BLaER1 treated with 17β-estradiol and CSF1 and Interleukin-3, amounts not matched to agents 10 nM and 100 nM (cell line): ENCODE measurements around the gene DGKI.

Experiments used
- H3K27ac ChIP-seq, 11 experiments: shearing (Covaris generic); formaldehyde crosslinking; 2 replicates each; pipeline ENCODE4 v1.8.1; 2022
- H3K27me3 ChIP-seq, 11 experiments: shearing (Covaris generic); formaldehyde crosslinking; 2 replicates each; pipeline ENCODE4 v1.8.1; 2022
- H3K36me3 ChIP-seq, 11 experiments: shearing (Covaris generic); formaldehyde crosslinking; 2 replicates each; pipeline ENCODE4 v1.8.1; 2022
- H3K4me1 ChIP-seq, 10 experiments: shearing (Covaris generic); formaldehyde crosslinking; 2 replicates each; pipeline ENCODE4 v1.8.1; 2022
- H3K4me2 ChIP-seq, 11 experiments: shearing (Covaris generic); formaldehyde crosslinking; 2 replicates each; pipeline ENCODE4 v1.8.1; 2022
- H3K4me3 ChIP-seq, 10 experiments: shearing (Covaris generic); formaldehyde crosslinking; 2 replicates each; pipeline ENCODE4 v1.8.1; 2022
- H3K9ac ChIP-seq, 11 experiments: shearing (Covaris generic); formaldehyde crosslinking; 2 replicates each; pipeline ENCODE4 v1.8.1; 2022
- H3K9me3 ChIP-seq, 11 experiments: shearing (Covaris generic); formaldehyde crosslinking; replicated peaks in 1 of 11; 2 replicates each; pipeline ENCODE4 v1.8.1; 2022
- H4K20me1 ChIP-seq, 11 experiments: shearing (Covaris generic); formaldehyde crosslinking; 2 replicates each; pipeline ENCODE4 v1.8.1; 2022
- Cebpa-rat ChIP-seq, 11 experiments: shearing (Covaris generic); IDR thresholded peaks; 2 replicates each; pipeline ENCODE4 v1.8.1; 2022

DGKI gene

GRCh38 chr7:137626469-137627067 lies 220.2 kb downstream of the DGKI start:
- Histone ChIP-seq H3K4me1 (no peaks in the 10 kb centered on the region; a peak in 1 of 20 replicates), H3K9me3 (peaks cover 0 to 24% (median 10%) of the 10 kb centered on the region in 11 experiments; a peak in 10 of 22 replicates), H3K27me3 (peaks cover 0 to 9% (median 0%) of the 10 kb centered on the region in 11 experiments; a peak in 1 of 22 replicates), H3K36me3 (no peaks in the 10 kb centered on the region), H3K9ac (no peak overlapping the region), H3K4me3 (no peak overlapping the region), H3K27ac (no peak overlapping the region), H4K20me1 (no peaks in the 10 kb centered on the region), H3K4me2 (no peak overlapping the region)
- TF ChIP-seq Cebpa-rat (IDR thresholded peaks at IDR 0.05): no peak

- Histone ChIP-seq H3K4me3 (no peak overlapping the region), H4K20me1 (no peaks in the 10 kb centered on the region), H3K27ac (no peak overlapping the region), H3K9ac (no peak overlapping the region), H3K4me1 (no peaks in the 10 kb centered on the region; a peak in 1 of 20 replicates), H3K4me2 (no peak overlapping the region), H3K27me3 (peaks cover 0 to 5% (median 0%) of the 10 kb centered on the region in 11 experiments; a peak in 1 of 22 replicates), H3K9me3 (peaks cover 0 to 24% (median 10%) of the 10 kb centered on the region in 11 experiments; a peak in 10 of 22 replicates), H3K36me3 (no peaks in the 10 kb centered on the region)
- no peak for TF ChIP-seq Cebpa-rat (IDR thresholded peaks at IDR 0.05)
These were observed 221.6 kb downstream of the DGKI start for GRCh38 chr7:137625197-137625596.

- H3K4me3 ChIP-seq: no peak overlapping the region
- H3K9ac ChIP-seq: no peak overlapping the region
- H3K4me1 ChIP-seq: no peaks in the 10 kb centered on the region
- TF ChIP-seq Cebpa-rat (IDR thresholded peaks at IDR 0.05): no peak
- no peaks in the 10 kb centered on the region for H4K20me1 ChIP-seq
- no peak overlapping the region for H3K27ac ChIP-seq
- no peaks in the 10 kb centered on the region for H3K36me3 ChIP-seq
- no peak overlapping the region for H3K4me2 ChIP-seq
- H3K9me3 ChIP-seq: no peaks in the 10 kb centered on the region
- H3K27me3 ChIP-seq: no peaks in the 10 kb centered on the region
These were observed 227.6 kb downstream of the DGKI start for GRCh38 chr7:137619181-137619580.

- H3K27ac ChIP-seq: no peak overlapping the region
- no peaks in the 10 kb centered on the region for H3K9me3 ChIP-seq
- H4K20me1 ChIP-seq: no peaks in the 10 kb centered on the region
- TF ChIP-seq Cebpa-rat (IDR thresholded peaks at IDR 0.05): no peak
- H3K4me2 ChIP-seq: no peak overlapping the region
- no peaks in the 10 kb centered on the region for H3K4me1 ChIP-seq
- H3K9ac ChIP-seq: no peak overlapping the region
- no peak overlapping the region for H3K4me3 ChIP-seq
- no peaks in the 10 kb centered on the region for H3K36me3 ChIP-seq
- H3K27me3 ChIP-seq: no peaks in the 10 kb centered on the region
These were observed 228.0 kb downstream of the DGKI start for GRCh38 chr7:137618748-137619147.

GRCh38 chr7:137613006-137613525 lies 233.7 kb downstream of the DGKI start:
- H3K4me3 ChIP-seq: no peak overlapping the region
- no peaks in the 10 kb centered on the region for H3K9me3 ChIP-seq
- H4K20me1 ChIP-seq: no peaks in the 10 kb centered on the region
- no peaks in the 10 kb centered on the region for H3K36me3 ChIP-seq
- H3K4me2 ChIP-seq: no peak overlapping the region
- no peak overlapping the region for H3K9ac ChIP-seq
- H3K4me1 ChIP-seq: no peaks in the 10 kb centered on the region
- no peak for TF ChIP-seq Cebpa-rat (IDR thresholded peaks at IDR 0.05)
- H3K27ac ChIP-seq: no peak overlapping the region
- no peaks in the 10 kb centered on the region for H3K27me3 ChIP-seq

- Histone ChIP-seq H3K9ac (no peak overlapping the region), H3K4me2 (no peak overlapping the region), H3K4me3 (no peak overlapping the region), H4K20me1 (no peaks in the 10 kb centered on the region), H3K4me1 (no peaks in the 10 kb centered on the region), H3K27ac (no peak overlapping the region), H3K9me3 (no peaks in the 10 kb centered on the region), H3K36me3 (no peaks in the 10 kb centered on the region), H3K27me3 (no peaks in the 10 kb centered on the region)
- TF ChIP-seq Cebpa-rat (IDR thresholded peaks at IDR 0.05): no peak
These were observed 235.2 kb downstream of the DGKI start for GRCh38 chr7:137611606-137612005.

GRCh38 chr7:137609500-137609899 lies 237.3 kb downstream of the DGKI start:
- TF ChIP-seq Cebpa-rat (IDR thresholded peaks at IDR 0.05): no peak
- no peak overlapping the region for H3K9ac ChIP-seq

GRCh38 chr7:137606061-137606674 lies 240.6 kb downstream of the DGKI start:
- Histone ChIP-seq H4K20me1 (no peaks in the 10 kb centered on the region), H3K4me2 (no peak overlapping the region), H3K9ac (no peak overlapping the region), H3K4me1 (no peaks in the 10 kb centered on the region), H3K9me3 (no peaks in the 10 kb centered on the region), H3K36me3 (no peaks in the 10 kb centered on the region), H3K27ac (no peak overlapping the region), H3K4me3 (no peak overlapping the region), H3K27me3 (no peaks in the 10 kb centered on the region)
- no peak for TF ChIP-seq Cebpa-rat (IDR thresholded peaks at IDR 0.05)

More at GRCh38 chr7:137609500-137609899, 237.3 kb downstream of the DGKI start:
- no peaks in the 10 kb centered on the region for H3K27me3 ChIP-seq
- no peaks in the 10 kb centered on the region for H3K4me1 ChIP-seq
- H4K20me1 ChIP-seq: no peaks in the 10 kb centered on the region
- H3K4me2 ChIP-seq: no peak overlapping the region
- H3K4me3 ChIP-seq: no peak overlapping the region
- no peaks in the 10 kb centered on the region for H3K36me3 ChIP-seq
- no peaks in the 10 kb centered on the region for H3K9me3 ChIP-seq
- no peak overlapping the region for H3K27ac ChIP-seq

GRCh38 chr7:137603043-137603442 lies 243.7 kb downstream of the DGKI start:
- no peak for TF ChIP-seq Cebpa-rat (IDR thresholded peaks at IDR 0.05)
- Histone ChIP-seq H3K27me3 (no peaks in the 10 kb centered on the region), H4K20me1 (no peaks in the 10 kb centered on the region), H3K9ac (no peak overlapping the region), H3K36me3 (no peaks in the 10 kb centered on the region), H3K4me3 (no peak overlapping the region), H3K9me3 (no peaks in the 10 kb centered on the region), H3K4me1 (no peaks in the 10 kb centered on the region), H3K27ac (no peak overlapping the region), H3K4me2 (no peak overlapping the region)

- Histone ChIP-seq H3K36me3 (no peaks in the 10 kb centered on the region), H4K20me1 (no peaks in the 10 kb centered on the region), H3K9me3 (no peaks in the 10 kb centered on the region), H3K4me1 (no peaks in the 10 kb centered on the region), H3K27ac (no peak overlapping the region), H3K4me3 (no peak overlapping the region), H3K4me2 (no peak overlapping the region), H3K9ac (no peak overlapping the region), H3K27me3 (no peaks in the 10 kb centered on the region)
- TF ChIP-seq Cebpa-rat (IDR thresholded peaks at IDR 0.05): no peak
These were observed 245.1 kb downstream of the DGKI start for GRCh38 chr7:137601642-137602041.
